Measurements from ENCODE around the gene MAST4.
"Not testable (repeated sequence)": the region's sequence is repeated elsewhere in the genome, so short reads cannot be mapped to it uniquely, and the experiment has no call there.

Gene MAST4

GRCh38 chr5:67119010-67119409, 522.8 kb downstream of the MAST4 start:
- DNase-seq (ENCODE audit: low spot score): no peak
- in situ Hi-C loops (cut with MboI; ENCODE audit: low sequenced_read_pairs, unreplicated experiment): no loop called here
- no peak for TF ChIP-seq CTCF (IDR thresholded peaks at IDR 0.05; ENCODE audit: borderline replicate concordance, control extremely low read depth, extremely low read depth, insufficient read depth, missing control alignments)

GRCh38 chr5:67120032-67120431, 523.8 kb downstream of the MAST4 start:
- in situ Hi-C loops (cut with MboI; ENCODE audit: low sequenced_read_pairs, unreplicated experiment): no loop called here
- no peak for DNase-seq (ENCODE audit: low spot score)
- no peak for TF ChIP-seq CTCF (IDR thresholded peaks at IDR 0.05; ENCODE audit: borderline replicate concordance, control extremely low read depth, extremely low read depth, insufficient read depth, missing control alignments)

DNA sequence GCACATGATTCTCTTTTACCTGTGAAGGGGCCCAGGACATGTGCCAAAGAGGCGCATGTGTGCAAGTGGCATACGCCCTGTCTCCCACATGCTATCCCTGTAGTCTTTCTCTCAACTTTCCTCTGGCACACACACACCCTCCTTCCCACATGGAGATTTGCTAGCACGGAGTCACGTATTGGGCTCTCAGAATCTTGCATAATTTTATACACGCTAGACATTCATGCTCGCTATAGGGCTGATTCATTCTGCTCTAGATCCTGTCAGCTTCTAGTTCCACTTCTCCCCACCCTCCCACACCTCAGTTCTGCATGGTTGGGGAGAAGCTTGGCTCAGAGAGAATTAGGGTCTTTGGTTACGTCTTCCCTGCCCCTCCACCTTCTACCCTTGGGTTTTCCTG, 527.6 kb downstream of the MAST4 start:
- TF ChIP-seq CTCF (IDR thresholded peaks at IDR 0.05; ENCODE audit: borderline replicate concordance, control extremely low read depth, extremely low read depth, insufficient read depth, missing control alignments): no peak
- in situ Hi-C loops (cut with MboI; ENCODE audit: low sequenced_read_pairs, unreplicated experiment): no loop called here
- DNase-seq (ENCODE audit: low spot score): no peak

DNA sequence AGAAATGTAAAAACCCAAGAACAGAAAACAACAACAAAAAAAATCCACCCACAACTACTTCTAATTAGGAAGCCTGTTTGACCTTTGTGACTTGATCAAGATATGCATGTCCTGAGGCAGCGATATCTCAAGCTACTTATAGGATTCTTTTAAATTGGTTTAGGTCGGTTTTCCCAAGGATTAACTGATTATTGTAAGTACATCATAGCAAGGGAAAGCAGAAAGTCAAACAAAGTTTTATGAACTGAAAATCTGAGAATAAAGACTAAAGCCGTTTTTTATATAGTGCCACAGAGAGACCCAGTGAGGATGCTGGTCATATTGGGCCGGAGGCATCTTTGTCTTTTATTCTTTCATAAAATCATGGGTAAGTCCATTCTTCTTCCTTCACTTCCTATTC, 528.4 kb downstream of the MAST4 start:
- in situ Hi-C loops (cut with MboI; ENCODE audit: low sequenced_read_pairs, unreplicated experiment): no loop called here
- TF ChIP-seq CTCF (IDR thresholded peaks at IDR 0.05; ENCODE audit: borderline replicate concordance, control extremely low read depth, extremely low read depth, insufficient read depth, missing control alignments): no peak
- no peak for DNase-seq (ENCODE audit: low spot score)

GRCh38 chr5:67127347-67127895, 531.2 kb downstream of the MAST4 start:
- in situ Hi-C loops (cut with MboI; ENCODE audit: low sequenced_read_pairs, unreplicated experiment); DNase-seq (ENCODE audit: low spot score): not testable (repeated sequence)

GRCh38 chr5:67129768-67130167, 533.6 kb downstream of the MAST4 start:
- DNase-seq (ENCODE audit: low spot score): no peak
- in situ Hi-C loops (cut with MboI; ENCODE audit: low sequenced_read_pairs, unreplicated experiment): no loop called here
- TF ChIP-seq CTCF (IDR thresholded peaks at IDR 0.05; ENCODE audit: borderline replicate concordance, control extremely low read depth, extremely low read depth, insufficient read depth, missing control alignments): no peak

GRCh38 chr5:67133217-67133616, 537.0 kb downstream of the MAST4 start:
- in situ Hi-C loops (cut with MboI; ENCODE audit: low sequenced_read_pairs, unreplicated experiment): no loop called here
- TF ChIP-seq CTCF (IDR thresholded peaks at IDR 0.05; ENCODE audit: borderline replicate concordance, control extremely low read depth, extremely low read depth, insufficient read depth, missing control alignments): no peak
- DNase-seq (ENCODE audit: low spot score): no peak

All from GM13976 (cell line).